Measurements from ENCODE around the gene PTPRN2.
A peak's percentile ranks its signal among the peaks of the same experiment; 100 is the strongest.

PTPRN2 gene

GRCh38 chr7:157717211-157718174, 870.1 kb downstream of the PTPRN2 start:
- no peak overlapping the region for H2AFZ ChIP-seq (ENCODE audit: low read length)
- no peak overlapping the region for H2BK5ac ChIP-seq (ENCODE audit: low read length)
- H2BK12ac ChIP-seq (ENCODE audit: low read length): no peak overlapping the region
- no peak overlapping the region for H3K4ac ChIP-seq (ENCODE audit: low read length)
- H4K91ac ChIP-seq (ENCODE audit: low read depth, low read length, poor library complexity): no peak overlapping the region
- peak overlapping the region; percentile 77 for H3K18ac ChIP-seq (ENCODE audit: low read length)
- H3K4me1 ChIP-seq (ENCODE audit: control insufficient read depth in 2 of 2, insufficient read depth in 1 of 2, low read depth in 1 of 2, low read length in 2 of 2): no peaks in the 10 kb centered on the region
- H2AK5ac ChIP-seq (ENCODE audit: low read depth, low read length): peak overlapping the region; percentile 20
- H3K36me3 ChIP-seq (replicated peaks in 1 of 2; ENCODE audit: control insufficient read depth in 2 of 2, insufficient read depth in 2 of 2, low read length in 2 of 2): no peaks in the 10 kb centered on the region
- no peak overlapping the region for H2BK15ac ChIP-seq (ENCODE audit: low read length)
- no CpG with 5 or more reads among the region's 31 CpGs for WGBS, 2 donors (ENCODE audit: extremely low coverage in 2 of 2, insufficient read length in 2 of 2, insufficient replicate concordance in 1 of 2)
- no peak overlapping the region for H4K8ac ChIP-seq (ENCODE audit: low read depth, low read length)
- H3K23ac ChIP-seq (ENCODE audit: low read depth, low read length, poor library complexity): no peak overlapping the region
- H3K4me2 ChIP-seq (ENCODE audit: insufficient read depth, low read length, poor library complexity, severe bottlenecking): no peak overlapping the region
- H3K27me3 ChIP-seq (ENCODE audit: control insufficient read depth in 3 of 3, insufficient read depth in 3 of 3, low read depth in 1 of 3, low read length in 3 of 3): peaks cover 0 to 3% (median 0%) of the 10 kb centered on the region in 3 experiments
- H3K14ac ChIP-seq (ENCODE audit: low read length): no peak overlapping the region
- peak overlapping the region in 1 of 2 donors; percentile 14 for H3K4me3 ChIP-seq (ENCODE audit: low read length in 2 of 2)
- H3K79me1 ChIP-seq (ENCODE audit: low read depth, low read length): peaks cover under 1% of the 10 kb centered on the region
- no peak for DNase-seq (ENCODE audit: low spot score)
- no peak overlapping the region for H2BK120ac ChIP-seq (ENCODE audit: low read depth, low read length)
- H3K9me3 ChIP-seq (replicated peaks in 1 of 2; ENCODE audit: control insufficient read depth in 2 of 2, insufficient read depth in 1 of 2, low read depth in 1 of 2, low read length in 2 of 2): no peaks in the 10 kb centered on the region
- no peak overlapping the region for H3K27ac ChIP-seq (replicated peaks; ENCODE audit: low read length)
- H3K9ac ChIP-seq (ENCODE audit: low read depth, low read length, poor library complexity): no peak overlapping the region

GRCh38 chr7:157715938-157716280, 871.7 kb downstream of the PTPRN2 start:
- WGBS, 2 donors (ENCODE audit: extremely low coverage in 2 of 2, insufficient read length in 2 of 2, insufficient replicate concordance in 1 of 2): no CpG with 5 or more reads among the region's 8 CpGs
- Histone ChIP-seq H3K79me1 (ENCODE audit: low read depth, low read length) (no peaks in the 10 kb centered on the region), H3K4me2 (ENCODE audit: insufficient read depth, low read length, poor library complexity, severe bottlenecking) (no peak overlapping the region), H3K4me3 (ENCODE audit: low read length in 2 of 2) (no peak overlapping the region), H3K4me1 (ENCODE audit: control insufficient read depth in 2 of 2, insufficient read depth in 1 of 2, low read depth in 1 of 2, low read length in 2 of 2) (peaks cover 3 to 4% of the 10 kb centered on the region in 2 donors), H4K91ac (ENCODE audit: low read depth, low read length, poor library complexity) (no peak overlapping the region), H2BK5ac (ENCODE audit: low read length) (no peak overlapping the region), H2AFZ (ENCODE audit: low read length) (no peak overlapping the region), H4K8ac (ENCODE audit: low read depth, low read length) (no peak overlapping the region), H3K36me3 (replicated peaks in 1 of 2; ENCODE audit: control insufficient read depth in 2 of 2, insufficient read depth in 2 of 2, low read length in 2 of 2) (no peaks in the 10 kb centered on the region), H3K9me3 (replicated peaks in 1 of 2; ENCODE audit: control insufficient read depth in 2 of 2, insufficient read depth in 1 of 2, low read depth in 1 of 2, low read length in 2 of 2) (no peaks in the 10 kb centered on the region), H3K27ac (replicated peaks; ENCODE audit: low read length) (no peak overlapping the region), H3K18ac (ENCODE audit: low read length) (peak overlapping the region; percentile 24), H3K14ac (ENCODE audit: low read length) (peak overlapping the region; percentile 64), H2BK15ac (ENCODE audit: low read length) (peak overlapping the region; percentile 45), H3K9ac (ENCODE audit: low read depth, low read length, poor library complexity) (no peak overlapping the region), H2AK5ac (ENCODE audit: low read depth, low read length) (peak overlapping the region; percentile 92), H3K27me3 (ENCODE audit: control insufficient read depth in 3 of 3, insufficient read depth in 3 of 3, low read depth in 1 of 3, low read length in 3 of 3) (no peaks in the 10 kb centered on the region), H2BK120ac (ENCODE audit: low read depth, low read length) (no peak overlapping the region), H2BK12ac (ENCODE audit: low read length) (peak overlapping the region; percentile 46), H3K23ac (ENCODE audit: low read depth, low read length, poor library complexity) (no peak overlapping the region), H3K4ac (ENCODE audit: low read length) (no peak overlapping the region)
- DNase-seq (ENCODE audit: low spot score): no peak

GRCh38 chr7:157715071-157715937, 872.3 kb downstream of the PTPRN2 start:
- peak overlapping the region; percentile 55 for H3K18ac ChIP-seq (ENCODE audit: low read length)
- H3K27me3 ChIP-seq (ENCODE audit: control insufficient read depth in 3 of 3, insufficient read depth in 3 of 3, low read depth in 1 of 3, low read length in 3 of 3): no peaks in the 10 kb centered on the region
- no peak overlapping the region for H4K91ac ChIP-seq (ENCODE audit: low read depth, low read length, poor library complexity)
- H3K23ac ChIP-seq (ENCODE audit: low read depth, low read length, poor library complexity): peak overlapping the region; percentile 57
- peak overlapping the region; percentile 45 for H2BK15ac ChIP-seq (ENCODE audit: low read length)
- H2BK120ac ChIP-seq (ENCODE audit: low read depth, low read length): no peak overlapping the region
- no peak overlapping the region for H3K4me3 ChIP-seq (ENCODE audit: low read length in 2 of 2)
- peak overlapping the region; percentile 46 for H2BK12ac ChIP-seq (ENCODE audit: low read length)
- H3K27ac ChIP-seq (replicated peaks; ENCODE audit: low read length): no peak overlapping the region
- peaks cover 3 to 4% of the 10 kb centered on the region in 2 donors for H3K4me1 ChIP-seq (ENCODE audit: control insufficient read depth in 2 of 2, insufficient read depth in 1 of 2, low read depth in 1 of 2, low read length in 2 of 2)
- no peak overlapping the region for H3K4ac ChIP-seq (ENCODE audit: low read length)
- no peak overlapping the region for H3K4me2 ChIP-seq (ENCODE audit: insufficient read depth, low read length, poor library complexity, severe bottlenecking)
- H3K36me3 ChIP-seq (replicated peaks in 1 of 2; ENCODE audit: control insufficient read depth in 2 of 2, insufficient read depth in 2 of 2, low read length in 2 of 2): no peaks in the 10 kb centered on the region
- H3K9me3 ChIP-seq (replicated peaks in 1 of 2; ENCODE audit: control insufficient read depth in 2 of 2, insufficient read depth in 1 of 2, low read depth in 1 of 2, low read length in 2 of 2): no peaks in the 10 kb centered on the region
- H4K8ac ChIP-seq (ENCODE audit: low read depth, low read length): peak overlapping the region; percentile 76
- no CpG with 5 or more reads among the region's 25 CpGs for WGBS, 2 donors (ENCODE audit: extremely low coverage in 2 of 2, insufficient read length in 2 of 2, insufficient replicate concordance in 1 of 2)
- peak overlapping the region; percentile 64 for H3K14ac ChIP-seq (ENCODE audit: low read length)
- H3K79me1 ChIP-seq (ENCODE audit: low read depth, low read length): no peaks in the 10 kb centered on the region
- H2AFZ ChIP-seq (ENCODE audit: low read length): no peak overlapping the region
- H3K9ac ChIP-seq (ENCODE audit: low read depth, low read length, poor library complexity): no peak overlapping the region
- DNase-seq (ENCODE audit: low spot score): no peak
- no peak overlapping the region for H2BK5ac ChIP-seq (ENCODE audit: low read length)
- peak overlapping the region; percentile 92 for H2AK5ac ChIP-seq (ENCODE audit: low read depth, low read length)
